ENCODE data around the gene SATB2.

GRCh38 chr2:199257261-199258224 is 200.2 kb downstream of the SATB2 start:
- no peak for TF ChIP-seq FOXJ3 (CRISPR knock-in tag; IDR thresholded peaks at IDR 0.05)
- no peak for TF ChIP-seq NRF1 (IDR thresholded peaks at IDR 0.05; ENCODE audit: low read depth, low read length)
- no peak for TF ChIP-seq MEF2A (IDR thresholded peaks at IDR 0.05; ENCODE audit: borderline replicate concordance, low read depth)
- no peak for TF ChIP-seq PBX3 (IDR thresholded peaks at IDR 0.05)
- TF ChIP-seq EZH2phosphoT487 (IDR thresholded peaks at IDR 0.05; ENCODE audit: borderline replicate concordance, low read depth) = no peak
- TF ChIP-seq RFX5 (IDR thresholded peaks at IDR 0.05; ENCODE audit: low read length) = no peak
- no peak for TF ChIP-seq JUND (IDR thresholded peaks at IDR 0.05)
- TF ChIP-seq CTCF (IDR thresholded peaks at IDR 0.05) = no peak
- TF ChIP-seq GABPA (IDR thresholded peaks at IDR 0.05; ENCODE audit: low read depth) = no peak
- no peak for TF ChIP-seq CHD2 (IDR thresholded peaks at IDR 0.05; ENCODE audit: low read length, partially characterized antibody)
- no peak for TF ChIP-seq RAD21 (IDR thresholded peaks at IDR 0.05; ENCODE audit: low read length)
